Neural progenitor cell (in vitro differentiated cells): ENCODE data around the gene TRAK1. TPM values are rescaled to one million over a fixed set of nuclear protein-coding genes. Genes with fewer than 3 reads are reported as not detected.

Source experiments
- DNase-seq: peaks from one replicate; pipeline ENCODE4 v3.0.0-alpha.2; 2016; ENCODE audit warnings: low spot score
- H2AFZ ChIP-seq: fragments of 200-600 bp; sonication (generic); replicated peaks from 2 replicates; pipeline ENCODE4 v1.6.1; 2016; ENCODE audit warnings: antibody characterized with exemption
- H3F3A ChIP-seq: fragments of 200-600 bp; sonication (generic); 2 replicates; pipeline ENCODE4 v1.6.1; 2016; ENCODE audit warnings: antibody characterized with exemption, low read depth
- H3K27ac ChIP-seq: fragments of 200-600 bp; sonication (generic); 2 replicates; pipeline ENCODE4 v1.5.1; 2016; ENCODE audit warnings: mild to moderate bottlenecking
- H3K27me3 ChIP-seq: fragments of 200-600 bp; sonication (generic); 2 replicates; pipeline ENCODE4 v1.6.1; 2016; ENCODE audit warnings: mild to moderate bottlenecking, moderate library complexity
- H3K36me3 ChIP-seq: fragments of 200-600 bp; sonication (generic); 2 replicates; pipeline ENCODE4 v1.5.1; 2016
- H3K4me1 ChIP-seq: fragments of 200-600 bp; sonication (generic); 2 replicates; pipeline ENCODE4 v1.6.1; 2016; ENCODE audit warnings: mixed run types
- H3K4me2 ChIP-seq: fragments of 200-600 bp; sonication (generic); 2 replicates; pipeline ENCODE4 v1.6.1; 2016
- H3K4me3 ChIP-seq: fragments of 200-600 bp; sonication (generic); 2 replicates; pipeline ENCODE4 v1.5.1; 2016
- H3K79me2 ChIP-seq: fragments of 200-600 bp; sonication (generic); 2 replicates; pipeline ENCODE4 v1.6.1; 2016; ENCODE audit warnings: low read depth
- H3K9ac ChIP-seq: fragments of 200-600 bp; sonication (generic); 2 replicates; pipeline ENCODE4 v1.6.1; 2016
- H3K9me3 ChIP-seq: fragments of 200-600 bp; sonication (generic); 2 replicates; pipeline ENCODE4 v1.5.1; 2016; ENCODE audit warnings: low read depth
- H4K20me1 ChIP-seq: fragments of 200-600 bp; sonication (generic); 2 replicates; pipeline ENCODE4 v1.6.1; 2016; ENCODE audit warnings: low read depth
- H3K27ac Mint-ChIP-seq: 3 replicates; pipeline ENCODE4 v1.8.0; 2021; ENCODE audit warnings: mixed read lengths
- H3K27me3 Mint-ChIP-seq: 2 replicates; pipeline ENCODE4 v1.8.0; 2022; ENCODE audit warnings: low read depth, mild to moderate bottlenecking, inconsistent platforms, moderate library complexity, mixed read lengths; ENCODE audit not compliant: insufficient read depth
- H3K36me3 Mint-ChIP-seq: 3 replicates; pipeline ENCODE4 v1.8.0; 2021; ENCODE audit warnings: mixed read lengths
- H3K4me1 Mint-ChIP-seq: 3 replicates; pipeline ENCODE4 v1.8.0; 2021; ENCODE audit warnings: mixed read lengths
- H3K4me3 Mint-ChIP-seq: 3 replicates; pipeline ENCODE4 v1.8.0; 2021; ENCODE audit warnings: mild to moderate bottlenecking, moderate library complexity, mixed read lengths
- H3K9me3 Mint-ChIP-seq: 3 replicates; pipeline ENCODE4 v1.8.0; 2020; ENCODE audit warnings: mixed read lengths
- EZH2 ChIP-seq: fragments of 200-600 bp; sonication (generic); IDR thresholded peaks from 2 replicates; pipeline ENCODE4 v1.6.1; 2017; ENCODE audit warnings: antibody characterized with exemption, mild to moderate bottlenecking, moderate library complexity
- EZH2phosphoT487 ChIP-seq: fragments of 200-600 bp; sonication (generic); IDR thresholded peaks from 2 replicates; pipeline ENCODE4 v1.6.1; 2017; ENCODE audit warnings: antibody characterized with exemption
- total RNA-seq: library from RNA; depleted of rRNA; stranded (reverse); fragments of >200 nt; gene quantifications from 2 replicates; pipeline ENCODE4 v1.2.3, GENCODE V29; 2015; ENCODE audit warnings: low replicate concordance
- TF ChIP-seq, protein P1 (sequence below): fragments of 200-600 bp; sonication (generic); IDR thresholded peaks from 2 replicates; pipeline ENCODE4 v1.5.1; 2017; ENCODE audit warnings: antibody characterized with exemption, mild to moderate bottlenecking

TRAK1 gene
- total RNA-seq, 1 donor from 2014 or later, result 32.2 TPM

DNA sequence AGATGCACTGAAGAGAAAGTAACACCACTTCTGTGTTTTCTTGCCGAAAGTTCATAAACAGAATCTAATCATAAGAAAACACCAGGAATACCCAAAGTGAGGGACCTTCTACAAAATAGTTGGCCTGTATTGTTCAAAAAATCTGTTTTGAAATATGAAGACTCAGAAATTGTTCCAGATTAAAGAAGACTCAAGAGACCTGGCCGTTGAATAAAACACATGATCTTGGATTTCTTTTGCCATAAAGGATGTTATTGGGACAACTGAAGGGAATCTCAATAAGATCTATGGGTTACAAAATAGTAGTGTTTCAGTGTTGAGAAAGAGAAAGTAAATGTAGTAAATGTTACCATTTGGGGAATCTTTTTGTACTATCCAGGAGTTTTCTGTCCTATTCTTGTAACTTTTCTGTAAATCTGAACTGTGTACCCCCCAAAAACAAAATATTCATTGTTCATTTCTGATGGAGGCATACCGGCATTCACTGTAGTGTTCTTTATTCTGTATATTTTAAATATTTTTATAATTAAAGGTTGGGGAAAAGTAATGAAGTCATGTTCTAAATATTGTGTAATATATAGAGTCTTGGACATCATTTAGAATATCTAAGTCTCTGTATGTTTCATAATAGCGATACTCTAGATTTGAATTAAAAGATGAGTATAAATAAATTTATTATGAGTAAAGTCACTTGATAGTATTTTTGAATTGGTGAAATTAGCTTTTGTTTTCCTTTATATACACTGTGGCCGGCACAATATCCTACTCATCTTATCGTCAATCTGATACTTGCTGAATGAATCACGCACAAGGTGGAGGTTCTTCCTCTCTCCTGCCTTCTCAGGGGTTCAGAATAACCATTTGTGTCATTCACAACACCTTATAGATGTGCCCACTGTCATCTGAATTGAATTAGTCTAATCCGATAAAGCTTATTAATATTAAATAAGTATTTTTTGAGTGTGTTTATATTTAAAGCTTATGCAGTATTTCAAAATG, 66.7 kb downstream of the TRAK1 start:
- no peaks in the 10 kb centered on the region for H3K36me3 Mint-ChIP-seq
- H3K27me3 ChIP-seq, result no peaks in the 10 kb centered on the region
- no peaks in the 10 kb centered on the region for H3K36me3 ChIP-seq
- H3K4me1 Mint-ChIP-seq, result peaks cover 17% of the 10 kb centered on the region
- DNase-seq, result no peak
- peaks cover 28% of the 10 kb centered on the region for H3K79me2 ChIP-seq
- H4K20me1 ChIP-seq, result peaks cover 12% of the 10 kb centered on the region
- TF ChIP-seq EZH2phosphoT487, result no peak
- TF ChIP-seq EZH2, result no peak
- no peak overlapping the region for H3K4me3 Mint-ChIP-seq
- H3K4me1 ChIP-seq, result peaks cover 16% of the 10 kb centered on the region
- peaks cover 10% of the 10 kb centered on the region for H3F3A ChIP-seq
- H3K27ac ChIP-seq, result no peak overlapping the region
- peaks cover 4% of the 10 kb centered on the region for H3K27me3 Mint-ChIP-seq
- no peaks in the 10 kb centered on the region for H3K9me3 ChIP-seq
- no peak overlapping the region for H3K27ac Mint-ChIP-seq
- no peak overlapping the region for H3K9ac ChIP-seq
- no peak overlapping the region for H2AFZ ChIP-seq
- no peaks in the 10 kb centered on the region for H3K9me3 Mint-ChIP-seq
- H3K4me3 ChIP-seq, result no peak overlapping the region
- no peak overlapping the region for H3K4me2 ChIP-seq

DNA sequence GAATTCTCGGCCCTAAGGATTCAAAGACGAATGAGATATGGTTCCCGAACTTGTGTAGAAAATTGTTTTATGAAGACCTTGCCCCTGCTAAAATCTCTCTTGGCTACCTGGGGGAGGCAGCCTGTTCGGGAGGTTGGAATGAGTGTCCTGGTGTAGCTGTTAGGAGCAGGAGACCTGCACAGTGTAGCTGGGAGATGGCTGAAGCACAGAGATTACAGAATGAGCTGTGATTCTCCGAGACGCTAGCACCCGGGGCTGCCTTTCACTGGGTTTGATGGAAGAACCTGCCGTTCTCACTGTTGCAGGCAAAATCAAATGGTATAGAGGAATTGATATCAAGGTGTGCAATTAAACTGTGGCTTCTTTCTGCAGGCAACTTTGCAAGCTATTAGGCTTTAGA, 68.0 kb downstream of the TRAK1 start:
- peaks cover 20% of the 10 kb centered on the region for H4K20me1 ChIP-seq
- Mint-ChIP-seq H3K27me3 (peaks cover 6% of the 10 kb centered on the region), H3K9me3 (no peaks in the 10 kb centered on the region), H3K4me1 (peaks cover 21% of the 10 kb centered on the region), H3K4me3 (peak overlapping the region; percentile 68), H3K27ac (no peak overlapping the region), H3K36me3 (no peaks in the 10 kb centered on the region)
- DNase-seq, result no peak
- H3K4me1 ChIP-seq, result peaks cover 16% of the 10 kb centered on the region
- TF ChIP-seq EZH2 (no peak), EZH2phosphoT487 (no peak)
- TF ChIP-seq, protein P1, sequence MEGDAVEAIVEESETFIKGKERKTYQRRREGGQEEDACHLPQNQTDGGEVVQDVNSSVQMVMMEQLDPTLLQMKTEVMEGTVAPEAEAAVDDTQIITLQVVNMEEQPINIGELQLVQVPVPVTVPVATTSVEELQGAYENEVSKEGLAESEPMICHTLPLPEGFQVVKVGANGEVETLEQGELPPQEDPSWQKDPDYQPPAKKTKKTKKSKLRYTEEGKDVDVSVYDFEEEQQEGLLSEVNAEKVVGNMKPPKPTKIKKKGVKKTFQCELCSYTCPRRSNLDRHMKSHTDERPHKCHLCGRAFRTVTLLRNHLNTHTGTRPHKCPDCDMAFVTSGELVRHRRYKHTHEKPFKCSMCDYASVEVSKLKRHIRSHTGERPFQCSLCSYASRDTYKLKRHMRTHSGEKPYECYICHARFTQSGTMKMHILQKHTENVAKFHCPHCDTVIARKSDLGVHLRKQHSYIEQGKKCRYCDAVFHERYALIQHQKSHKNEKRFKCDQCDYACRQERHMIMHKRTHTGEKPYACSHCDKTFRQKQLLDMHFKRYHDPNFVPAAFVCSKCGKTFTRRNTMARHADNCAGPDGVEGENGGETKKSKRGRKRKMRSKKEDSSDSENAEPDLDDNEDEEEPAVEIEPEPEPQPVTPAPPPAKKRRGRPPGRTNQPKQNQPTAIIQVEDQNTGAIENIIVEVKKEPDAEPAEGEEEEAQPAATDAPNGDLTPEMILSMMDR, result no peak
- H3K27me3 ChIP-seq, result no peaks in the 10 kb centered on the region
- peaks cover 40% of the 10 kb centered on the region for H3K79me2 ChIP-seq
- H3K4me3 ChIP-seq, result peak overlapping the region; percentile 62
- peak overlapping the region; percentile 97 for H3K4me2 ChIP-seq
- H3K9ac ChIP-seq, result no peak overlapping the region
- H3K9me3 ChIP-seq, result no peaks in the 10 kb centered on the region
- no peaks in the 10 kb centered on the region for H3K36me3 ChIP-seq
- H3F3A ChIP-seq, result peaks cover 10% of the 10 kb centered on the region
- H3K27ac ChIP-seq, result no peak overlapping the region
- no peak overlapping the region for H2AFZ ChIP-seq

DNA sequence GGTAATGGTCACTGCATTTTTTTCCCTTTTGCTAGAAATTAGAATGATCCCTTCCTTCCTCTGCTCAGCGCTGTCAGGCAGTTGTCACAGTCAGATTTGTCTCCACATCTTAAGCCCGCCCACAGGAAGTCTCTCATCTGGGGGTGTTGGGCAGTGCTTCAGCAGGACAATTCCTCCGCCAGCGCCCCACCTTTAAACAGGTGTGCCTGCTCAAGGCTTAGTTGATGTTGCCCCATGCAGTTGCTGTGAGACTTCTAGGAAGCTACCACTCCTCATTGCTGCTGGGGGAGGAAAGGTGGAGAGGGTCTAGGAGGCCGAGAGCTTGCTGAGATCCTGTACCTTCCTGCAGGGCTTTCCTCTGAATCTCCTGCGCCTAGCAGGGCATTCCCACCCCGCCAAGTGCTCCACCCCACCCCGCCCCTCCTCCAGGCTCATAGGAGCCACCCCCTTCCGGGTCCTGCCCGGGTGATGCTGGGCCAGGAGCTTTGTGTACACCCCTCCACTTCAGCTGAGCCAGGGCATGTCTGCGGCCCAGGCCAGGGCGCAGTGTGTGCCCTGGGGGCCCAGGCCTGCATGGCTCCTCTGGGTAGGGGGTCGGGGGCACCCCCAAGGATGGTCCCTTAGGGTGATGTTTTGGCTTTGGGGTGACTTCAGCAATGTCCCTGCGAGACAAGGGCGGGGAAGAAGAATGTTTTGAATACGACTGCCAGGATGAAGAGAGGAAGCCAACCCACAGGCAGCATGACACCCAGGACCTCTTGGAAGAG, 68.7 kb downstream of the TRAK1 start:
- H3K79me2 ChIP-seq, result peaks cover 47% of the 10 kb centered on the region
- peak overlapping the region; percentile 98 for H2AFZ ChIP-seq
- H3K4me2 ChIP-seq, result peak overlapping the region; percentile 97
- peaks cover 28% of the 10 kb centered on the region for H3K4me1 Mint-ChIP-seq
- H3K27me3 ChIP-seq, result no peaks in the 10 kb centered on the region
- H3K36me3 Mint-ChIP-seq, result no peaks in the 10 kb centered on the region
- H3K9ac ChIP-seq, result no peak overlapping the region
- peak overlapping the region; percentile 62 for H3K4me3 ChIP-seq
- no peaks in the 10 kb centered on the region for H3K36me3 ChIP-seq
- TF ChIP-seq, protein P1, result no peak
- TF ChIP-seq EZH2 (no peak), EZH2phosphoT487 (no peak)
- H3K9me3 ChIP-seq, result no peaks in the 10 kb centered on the region
- peaks cover 18% of the 10 kb centered on the region for H4K20me1 ChIP-seq
- no peak overlapping the region for H3K27ac ChIP-seq
- peak; percentile 89 for DNase-seq
- H3K27me3 Mint-ChIP-seq, result peaks cover 6% of the 10 kb centered on the region
- no peak overlapping the region for H3K27ac Mint-ChIP-seq
- no peaks in the 10 kb centered on the region for H3K9me3 Mint-ChIP-seq
- H3F3A ChIP-seq, result peaks cover 10% of the 10 kb centered on the region
- H3K4me3 Mint-ChIP-seq, result peak overlapping the region; percentile 68
- peaks cover 16% of the 10 kb centered on the region for H3K4me1 ChIP-seq
